Peyer's patch (tissue), 4 donors: Measurements from ENCODE around the gene CLPTM1L.

Experiments used
- CTCF ChIP-seq, 6 experiments: fragments of 450-650 bp in 4 of 6; fragments of 200-600 bp in 2 of 6; sonication (generic) in 1 of 6; IDR thresholded peaks; one replicate each; pipeline ENCODE4 v1.5.1; 2017 to 2019; ENCODE audit warnings: antibody characterized with exemption in 6 of 6, mild to moderate bottlenecking in 3 of 6, moderate library complexity in 1 of 6
- POLR2A ChIP-seq, 2 donors: fragments of 450-650 bp; IDR thresholded peaks; one replicate each; pipeline ENCODE4 v1.5.1; 2017; ENCODE audit warnings: antibody characterized with exemption in 2 of 2, mild to moderate bottlenecking in 2 of 2, moderate library complexity in 2 of 2

GRCh38 chr5:1366514-1366913, 21.6 kb upstream of the CLPTM1L start:
- TF ChIP-seq CTCF (IDR thresholded peaks at IDR 0.05) (no peak), POLR2A (IDR thresholded peaks at IDR 0.05) (no peak)
